ENCODE data around the gene FAM216A.
"Not testable (repeated sequence)": the region's sequence is repeated elsewhere in the genome, so short reads cannot be mapped to it uniquely, and the experiment has no call there.

The FAM216A gene

GRCh38 chr12:110501399-110501751 is 32.7 kb downstream of the FAM216A start:
- DNase-seq (ENCODE audit: low spot score), result no peak

GRCh38 chr12:110501752-110502738 is 33.4 kb downstream of the FAM216A start, which contains the start of the genes RAD9B and VPS29:
TSS of gene RAD9B (plus strand) at chr12:110502331. CDS start at chr12:110502338, 7 bp downstream.
TSS of gene VPS29 (minus strand) at chr12:110502111. CDS start at chr12:110502051, 60 bp downstream.
- peak; percentile 95 for DNase-seq (ENCODE audit: low spot score)

- no peak for DNase-seq (ENCODE audit: low spot score)
These were observed 34.8 kb downstream of the FAM216A start for GRCh38 chr12:110503432-110503831.

- DNase-seq (ENCODE audit: low spot score), result no peak
These were observed 36.7 kb downstream of the FAM216A start for GRCh38 chr12:110505332-110505731.

GRCh38 chr12:110508071-110508586 is 39.5 kb downstream of the FAM216A start:
- DNase-seq (ENCODE audit: low spot score), result no peak

GRCh38 chr12:110513842-110514241 is 45.2 kb downstream of the FAM216A start:
- no peak for DNase-seq (ENCODE audit: low spot score)

GRCh38 chr12:110514363-110514762 is 45.7 kb downstream of the FAM216A start:
- no peak for DNase-seq (ENCODE audit: low spot score)

- DNase-seq (ENCODE audit: low spot score), result no peak
These were observed 48.4 kb downstream of the FAM216A start for GRCh38 chr12:110516995-110517394.

- not testable (repeated sequence) for DNase-seq (ENCODE audit: low spot score)
These were observed 49.4 kb downstream of the FAM216A start for GRCh38 chr12:110518014-110518413.

- DNase-seq (ENCODE audit: low spot score), result not testable (repeated sequence)
These were observed 52.4 kb downstream of the FAM216A start for GRCh38 chr12:110520876-110521712.

GRCh38 chr12:110528277-110528839 is 59.7 kb downstream of the FAM216A start:
- DNase-seq (ENCODE audit: low spot score), result no peak

GRCh38 chr12:110530511-110530910 is 61.9 kb downstream of the FAM216A start:
- DNase-seq (ENCODE audit: low spot score), result peak; percentile 63

GRCh38 chr12:110531741-110532333 is 63.2 kb downstream of the FAM216A start:
- peak; percentile 27 for DNase-seq (ENCODE audit: low spot score)

GRCh38 chr12:110532644-110533043 is 64.0 kb downstream of the FAM216A start:
- DNase-seq (ENCODE audit: low spot score), result no peak

GRCh38 chr12:110533607-110534006 is 65.0 kb downstream of the FAM216A start:
- DNase-seq (ENCODE audit: low spot score), result no peak

- no peak for DNase-seq (ENCODE audit: low spot score)
These were observed 66.2 kb downstream of the FAM216A start for GRCh38 chr12:110534811-110535210.

- DNase-seq (ENCODE audit: low spot score), result no peak
These were observed 68.4 kb downstream of the FAM216A start for GRCh38 chr12:110536834-110537604.

- no peak for DNase-seq (ENCODE audit: low spot score)
These were observed 69.2 kb downstream of the FAM216A start for GRCh38 chr12:110537605-110538409.

- no peak for DNase-seq (ENCODE audit: low spot score)
These were observed 70.4 kb downstream of the FAM216A start for GRCh38 chr12:110538869-110539622.
